GM18909 (cell line): ENCODE results near the gene LYSMD1.
"Not testable (repeated sequence)": the region's sequence is repeated elsewhere in the genome, so short reads cannot be mapped to it uniquely, and the experiment has no call there.

Source experiments
- ATAC-seq: cut with Tn5 transposase; IDR thresholded peaks from one replicate; pipeline ENCODE4 v1.9.1; 2021; ENCODE audit warnings: mild to moderate bottlenecking; ENCODE audit not compliant: unreplicated experiment, poor library complexity

LYSMD1 gene, protein sequence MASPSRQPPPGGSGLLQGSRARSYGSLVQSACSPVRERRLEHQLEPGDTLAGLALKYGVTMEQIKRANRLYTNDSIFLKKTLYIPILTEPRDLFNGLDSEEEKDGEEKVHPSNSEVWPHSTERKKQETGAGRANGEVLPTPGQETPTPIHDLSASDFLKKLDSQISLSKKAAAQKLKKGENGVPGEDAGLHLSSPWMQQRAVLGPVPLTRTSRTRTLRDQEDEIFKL

GRCh38 chr1:151165738-151166504 is at the start of gene LYSMD1, which contains the start of gene SCNM1:
LYSMD1 (minus strand) TSS chr1:151165902; CDS start chr1:151165258, 644 bp downstream.
SCNM1 (plus strand) TSS chr1:151166144; CDS start chr1:151166153, 9 bp downstream.
- ATAC-seq: peak; percentile 87

GRCh38 chr1:151213560-151213959 is 47.9 kb upstream of the LYSMD1 start:
- ATAC-seq: no peak

- no peak for ATAC-seq
Measured at GRCh38 chr1:151211972-151212705, 46.4 kb upstream of the LYSMD1 start.

DNA sequence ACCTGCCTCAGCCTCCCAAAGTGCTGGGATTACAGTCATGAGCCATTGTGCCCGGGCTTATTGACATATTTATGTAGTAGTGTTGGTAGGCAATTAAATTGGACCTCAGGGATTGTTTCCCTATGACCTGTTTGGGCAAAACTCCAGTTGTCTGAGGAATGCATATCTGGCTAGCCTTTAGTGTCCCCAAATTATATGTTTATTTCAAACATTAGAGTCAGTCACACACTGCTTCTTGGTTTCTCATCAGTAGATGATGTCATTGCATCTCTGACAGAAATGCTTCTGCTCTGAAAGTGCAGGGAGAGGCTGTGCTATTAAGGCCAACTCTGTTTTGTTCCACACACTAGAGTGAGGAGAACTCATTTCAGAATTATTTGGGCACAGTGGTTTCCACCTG is 45.1 kb upstream of the LYSMD1 start:
- no peak for ATAC-seq

- ATAC-seq: not testable (repeated sequence)
Measured at GRCh38 chr1:151205381-151205965, 39.8 kb upstream of the LYSMD1 start.

GRCh38 chr1:151199873-151200581 is 34.3 kb upstream of the LYSMD1 start:
- no peak for ATAC-seq

GRCh38 chr1:151198254-151199127 is 32.8 kb upstream of the LYSMD1 start, which contains the start of gene PIP5K1A:
PIP5K1A (plus strand) TSS chr1:151198552; CDS start chr1:151198997, 445 bp downstream.
- ATAC-seq: peak; percentile 84

- ATAC-seq: no peak
Measured at GRCh38 chr1:151197863-151198253, 32.2 kb upstream of the LYSMD1 start.

GRCh38 chr1:151196292-151196800 is 30.6 kb upstream of the LYSMD1 start:
- no peak for ATAC-seq

GRCh38 chr1:151194894-151195594 is 29.3 kb upstream of the LYSMD1 start:
- ATAC-seq: not testable (repeated sequence)

DNA sequence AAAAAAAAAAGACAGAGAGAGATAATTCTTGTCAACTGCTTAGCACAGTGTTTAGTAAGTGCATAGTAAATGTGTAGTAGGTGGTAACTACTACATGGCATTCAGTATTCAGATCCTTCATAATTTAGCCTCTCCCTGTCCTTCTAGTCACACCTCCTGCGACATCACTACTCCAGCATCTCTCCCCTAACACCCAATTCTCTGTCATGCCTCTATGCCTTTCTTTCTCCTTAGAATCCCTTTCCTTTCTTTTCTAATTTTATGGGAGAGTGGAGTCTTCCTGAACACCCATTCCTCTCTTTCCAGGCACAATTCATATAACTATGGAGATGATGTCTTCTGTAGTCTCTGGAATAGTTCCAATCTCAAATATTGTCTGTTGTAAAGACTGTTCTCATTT is 28.2 kb upstream of the LYSMD1 start:
- no peak for ATAC-seq

GRCh38 chr1:151193304-151193703 is 27.6 kb upstream of the LYSMD1 start:
- ATAC-seq: no peak

GRCh38 chr1:151192047-151192446 is 26.3 kb upstream of the LYSMD1 start:
- ATAC-seq: no peak

DNA sequence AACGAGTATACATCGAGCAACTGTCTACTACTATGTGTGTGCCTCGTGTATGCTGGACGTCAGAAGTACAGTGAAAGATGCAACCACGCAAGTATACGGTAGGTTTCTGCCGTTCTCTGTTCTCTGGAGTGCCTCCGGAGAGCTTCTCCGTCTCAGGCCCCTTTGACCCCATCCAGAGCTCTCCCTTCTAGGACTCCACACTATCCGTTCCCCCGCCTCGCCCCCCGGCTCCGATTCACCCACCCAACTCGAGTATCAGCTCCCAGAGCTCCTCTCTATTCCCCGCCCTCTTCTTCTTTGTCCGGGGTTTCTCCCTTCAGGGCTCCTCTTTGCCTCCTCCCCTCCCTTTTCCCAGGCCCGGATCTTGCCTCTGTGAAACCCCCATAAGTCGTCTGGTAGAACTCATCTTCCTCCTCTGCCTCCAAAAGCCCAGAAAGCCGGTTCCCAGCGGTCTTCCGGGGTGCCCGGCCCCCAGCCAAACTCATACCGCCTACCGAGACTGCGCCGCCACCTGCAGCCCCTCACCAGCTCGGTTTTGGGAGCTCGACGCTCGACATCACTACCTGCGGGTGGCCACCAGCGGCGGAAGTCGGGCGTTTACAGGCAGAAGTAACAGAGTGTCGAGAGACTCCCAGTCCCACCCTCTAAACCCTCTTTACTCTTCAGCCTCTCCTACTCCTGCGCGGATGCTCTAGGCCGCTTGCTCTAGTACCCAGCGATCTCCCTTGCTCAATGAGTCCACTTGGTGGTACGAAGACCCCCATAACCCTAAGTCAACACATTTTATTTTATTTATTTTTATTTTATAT is 24.1 kb upstream of the LYSMD1 start, which contains the start of gene VPS72:
TSS of gene VPS72 (minus strand) at position 561 of the 809 bp plus-strand sequence. CDS start at position 485, 76 bp downstream.
- peak; percentile 86 for ATAC-seq

DNA sequence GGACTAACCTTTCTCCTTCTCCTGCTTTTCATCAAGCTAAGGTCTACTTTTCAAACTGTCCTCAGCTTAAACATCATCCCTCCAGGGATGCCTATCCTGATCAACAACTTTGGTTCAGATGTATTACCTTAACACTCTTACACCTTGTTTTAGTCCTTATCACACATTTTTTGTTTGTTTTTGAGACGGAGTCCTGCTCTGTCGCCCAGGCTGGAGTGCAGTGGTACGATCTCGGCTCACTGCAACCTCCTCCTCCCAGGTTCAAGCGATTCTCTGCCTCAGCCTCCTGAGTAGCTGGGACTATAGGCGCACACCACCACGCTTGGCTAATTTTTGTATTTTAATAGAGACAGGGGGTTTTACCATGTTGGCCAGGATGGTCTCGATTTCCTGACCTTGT is 23.0 kb upstream of the LYSMD1 start:
- not testable (repeated sequence) for ATAC-seq

GRCh38 chr1:151187205-151187604 is 21.5 kb upstream of the LYSMD1 start:
- ATAC-seq: no peak

GRCh38 chr1:151184211-151184610 is 18.5 kb upstream of the LYSMD1 start:
- ATAC-seq: no peak
